GM23338 (cell line): ENCODE results near the gene SIGLEC7. TPM values are rescaled to one million over a fixed set of nuclear protein-coding genes. Genes with fewer than 3 reads are reported as not detected.

Experiments used
- ATAC-seq: fragments of 200-7000 bp; cut with Tn5 transposase; 3 replicates; pipeline ENCODE4 v1.9.1; 2020
- DNase-seq: peaks from one replicate; pipeline ENCODE4 v3.0.0-alpha.2; 2015; ENCODE audit warnings: low spot score
- H2AFZ ChIP-seq: fragments of 200-600 bp; sonication (generic); 2 replicates; pipeline ENCODE4 v1.8.0; 2016; ENCODE audit warnings: antibody characterized with exemption, mild to moderate bottlenecking, moderate library complexity
- H3F3A ChIP-seq: fragments of 200-600 bp; sonication (generic); replicated peaks from 2 replicates; pipeline ENCODE4 v1.8.0; 2017; ENCODE audit warnings: antibody characterized with exemption, mixed run types, low read depth
- H3K27ac ChIP-seq: fragments of 200-600 bp; sonication (generic); 2 replicates; pipeline ENCODE4 v1.6.1; 2016; ENCODE audit warnings: low read depth
- H3K27me3 ChIP-seq: fragments of 200-600 bp; sonication (generic); 2 replicates; pipeline ENCODE4 v1.8.0; 2016; ENCODE audit warnings: mild to moderate bottlenecking, mixed run types, moderate library complexity; ENCODE audit not compliant: insufficient read depth
- H3K36me3 ChIP-seq: fragments of 200-600 bp; sonication (generic); 2 replicates; pipeline ENCODE4 v1.8.0; 2016; ENCODE audit warnings: mild to moderate bottlenecking; ENCODE audit not compliant: insufficient read depth
- H3K4me1 ChIP-seq: fragments of 200-600 bp; sonication (generic); 2 replicates; pipeline ENCODE4 v1.8.0; 2016; ENCODE audit warnings: mild to moderate bottlenecking, moderate library complexity; ENCODE audit not compliant: insufficient read depth
- H3K4me2 ChIP-seq: fragments of 200-600 bp; sonication (generic); 2 replicates; pipeline ENCODE4 v1.7.1; 2017; ENCODE audit warnings: mixed run types
- H3K4me3 ChIP-seq: fragments of 200-600 bp; sonication (generic); 2 replicates; pipeline ENCODE4 v1.6.1; 2016; ENCODE audit warnings: mixed run types
- H3K79me2 ChIP-seq: fragments of 200-600 bp; sonication (generic); replicated peaks from 2 replicates; pipeline ENCODE4 v1.8.0; 2017; ENCODE audit warnings: mild to moderate bottlenecking; ENCODE audit not compliant: insufficient read depth
- H3K9me2 ChIP-seq: fragments of 200-600 bp; sonication (generic); 2 replicates; pipeline ENCODE4 v1.8.0; 2017; ENCODE audit not compliant: insufficient read depth
- H4K20me1 ChIP-seq: fragments of 200-600 bp; sonication (generic); replicated peaks from 2 replicates; pipeline ENCODE4 v1.8.0; 2017; ENCODE audit warnings: mild to moderate bottlenecking; ENCODE audit not compliant: insufficient read depth
- H3K27ac Mint-ChIP-seq: 2 replicates; pipeline ENCODE4 v1.8.0; 2020; ENCODE audit warnings: inconsistent platforms, mild to moderate bottlenecking, moderate library complexity, mixed read lengths
- H3K27me3 Mint-ChIP-seq: 3 replicates; pipeline ENCODE4 v1.8.0; 2022; ENCODE audit warnings: low read depth, mild to moderate bottlenecking, moderate library complexity, mixed read lengths, inconsistent platforms; ENCODE audit not compliant: insufficient read depth, poor library complexity
- H3K36me3 Mint-ChIP-seq: 3 replicates; pipeline ENCODE4 v1.8.0; 2021; ENCODE audit warnings: low read depth, mild to moderate bottlenecking, inconsistent platforms, moderate library complexity, mixed read lengths
- H3K4me1 Mint-ChIP-seq: 3 replicates; pipeline ENCODE4 v1.8.0; 2020; ENCODE audit warnings: mild to moderate bottlenecking, inconsistent platforms, mixed read lengths
- H3K4me3 Mint-ChIP-seq: 3 replicates; pipeline ENCODE4 v1.8.0; 2021; ENCODE audit warnings: moderate library complexity, mild to moderate bottlenecking, inconsistent platforms, mixed read lengths
- H3K9me3 Mint-ChIP-seq: 3 replicates; pipeline ENCODE4 v1.8.0; 2020; ENCODE audit warnings: moderate library complexity, mild to moderate bottlenecking, inconsistent platforms, mixed read lengths
- CREB1 ChIP-seq: fragments of 250-450 bp; sonication (Bioruptor Pico); IDR thresholded peaks from 2 replicates; pipeline ENCODE4 v1.5.0; 2020; ENCODE audit warnings: low read depth, mild to moderate bottlenecking, moderate library complexity
- ETS1 ChIP-seq: IDR thresholded peaks from 2 replicates; pipeline ENCODE4 v1.6.1; 2016; ENCODE audit warnings: antibody characterized with exemption
- EZH2 ChIP-seq: fragments of 200-600 bp; sonication (generic); IDR thresholded peaks from one replicate; pipeline ENCODE4 v1.8.0; 2017; ENCODE audit warnings: antibody characterized with exemption, mild to moderate bottlenecking, low read depth; ENCODE audit not compliant: unreplicated experiment
- EZH2phosphoT487 ChIP-seq: fragments of 200-600 bp; sonication (generic); IDR thresholded peaks from one replicate; pipeline ENCODE4 v1.8.1; 2018; ENCODE audit warnings: antibody characterized with exemption; ENCODE audit not compliant: unreplicated experiment
- JUNB ChIP-seq: IDR thresholded peaks from one replicate; pipeline ENCODE4 v1.6.1; 2016; ENCODE audit warnings: antibody characterized with exemption; ENCODE audit not compliant: unreplicated experiment
- NANOG ChIP-seq: IDR thresholded peaks from 2 replicates; pipeline ENCODE4 v1.6.1; 2016; ENCODE audit warnings: antibody characterized with exemption, borderline replicate concordance
- POLR2AphosphoS5 ChIP-seq: IDR thresholded peaks from 2 replicates; pipeline ENCODE4 v1.6.1; 2016; ENCODE audit warnings: antibody characterized with exemption, low read depth
- STAT1 ChIP-seq: IDR thresholded peaks from one replicate; pipeline ENCODE4 v1.6.1; 2016; ENCODE audit warnings: antibody characterized with exemption; ENCODE audit not compliant: unreplicated experiment
- ZNF114 ChIP-seq: fragments of 250-450 bp; sonication (Bioruptor Pico); IDR thresholded peaks from 2 replicates; pipeline ENCODE4 v1.5.0; 2020; ENCODE audit warnings: mild to moderate bottlenecking, moderate library complexity
- ZNF331 ChIP-seq: fragments of 250-450 bp; sonication (Bioruptor Pico); IDR thresholded peaks from 2 replicates; pipeline ENCODE4 v1.5.0; 2020; ENCODE audit warnings: low read depth, mild to moderate bottlenecking, moderate library complexity
- polyA plus RNA-seq: library from polyadenylated mRNA; unstranded; fragments of >200 nt; fragmentation: Nextera tagmentation; extraction: Ambion mirVana; gene quantifications from 2 replicates; pipeline ENCODE4 v1.2.1, GENCODE V29; 2016
- total RNA-seq: library from RNA; depleted of rRNA; stranded (reverse); fragments of >200 nt; shearing (Covaris generic); gene quantifications from 2 replicates; pipeline ENCODE4 v1.2.3, GENCODE V29; 2014
- TF ChIP-seq, protein P1 (sequence below), 2 experiments: fragments of 200-600 bp in 1 of 2; sonication (generic) in 1 of 2; conservative IDR thresholded peaks; 2 replicates each; pipeline versions ENCODE4 v1.5.1 to v1.6.1; 2016 to 2017; ENCODE audit warnings: antibody characterized with exemption in 2 of 2, low read depth in 2 of 2, mild to moderate bottlenecking in 2 of 2, moderate library complexity in 1 of 2
- TF ChIP-seq, protein P2 (sequence below): IDR thresholded peaks from one replicate; pipeline ENCODE4 v1.6.1; 2018; ENCODE audit warnings: antibody characterized with exemption; ENCODE audit not compliant: unreplicated experiment

Gene SIGLEC7
- total and polyA plus RNA-seq, 2 experiments from 2014 or later: not detected

DNA sequence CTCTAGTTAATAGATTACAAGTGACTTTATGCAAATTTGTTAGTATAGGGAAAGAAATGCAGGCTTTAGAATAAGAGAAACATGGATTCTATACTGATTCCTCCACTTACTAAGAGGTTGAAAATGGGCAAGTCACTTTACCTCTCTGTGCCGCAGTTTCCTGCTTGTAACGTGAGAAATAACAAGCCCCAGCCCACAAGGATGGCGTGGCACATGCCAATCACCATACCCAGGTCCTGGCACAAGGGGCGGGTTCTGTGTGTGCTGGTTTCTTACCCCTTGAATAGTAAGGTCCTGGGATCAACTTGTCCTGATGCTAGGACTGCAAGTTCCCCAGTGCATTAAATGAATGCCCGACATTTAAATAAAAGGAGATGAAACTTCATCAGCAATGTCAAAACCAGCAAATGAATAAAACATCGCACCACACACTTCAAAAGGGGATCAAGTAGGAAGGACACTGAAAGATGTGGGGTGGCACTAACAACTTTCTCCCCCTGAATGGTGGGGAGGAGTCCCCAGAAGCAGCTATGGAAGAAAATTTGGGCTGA, 25.3 kb upstream of the SIGLEC7 start (continued):
- no peak for TF ChIP-seq ETS1
- no peak for TF ChIP-seq ZNF114 (CRISPR knock-in tag)
- TF ChIP-seq POLR2AphosphoS5: no peak
- TF ChIP-seq CREB1 (CRISPR knock-in tag): no peak
- TF ChIP-seq EZH2phosphoT487: no peak
- TF ChIP-seq ZNF331 (CRISPR knock-in tag): no peak
- TF ChIP-seq EZH2: no peak
- no peak for TF ChIP-seq NANOG

DNA sequence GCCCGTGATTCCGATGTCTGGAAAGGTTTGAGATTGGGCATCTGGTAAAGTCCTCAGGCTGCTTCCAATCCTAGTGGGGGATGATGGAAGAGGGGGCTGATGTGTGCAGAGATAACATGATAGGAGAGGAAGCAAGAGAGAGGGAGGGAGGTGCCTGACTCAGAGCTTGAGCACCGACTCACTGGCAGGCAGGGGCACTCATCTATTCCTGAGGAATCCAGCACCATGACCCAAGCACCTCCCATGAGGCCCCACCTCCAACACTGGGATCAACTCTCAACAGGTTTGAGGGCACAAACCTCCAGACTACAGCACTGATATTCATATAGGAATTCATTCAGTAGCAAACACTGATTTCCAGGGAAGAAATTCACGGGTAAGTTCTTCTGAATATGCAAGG, 23.0 kb upstream of the SIGLEC7 start:
- Histone ChIP-seq H3K4me2 (no peak overlapping the region), H3K4me1 (no peaks in the 10 kb centered on the region), H3K79me2 (no peaks in the 10 kb centered on the region), H4K20me1 (no peaks in the 10 kb centered on the region), H3K27ac (no peak overlapping the region), H3F3A (no peaks in the 10 kb centered on the region), H3K36me3 (no peaks in the 10 kb centered on the region), H3K27me3 (no peaks in the 10 kb centered on the region), H3K4me3 (no peak overlapping the region), H3K9me2 (no peaks in the 10 kb centered on the region), H2AFZ (peak overlapping the region; percentile 52; the same call in 1 of the 2 replicates)
- no peak for DNase-seq
- peak; percentile 41; the same call in 1 of the 3 replicates for ATAC-seq
- TF ChIP-seq CREB1 (CRISPR knock-in tag): no peak
- TF ChIP-seq, protein P1, sequence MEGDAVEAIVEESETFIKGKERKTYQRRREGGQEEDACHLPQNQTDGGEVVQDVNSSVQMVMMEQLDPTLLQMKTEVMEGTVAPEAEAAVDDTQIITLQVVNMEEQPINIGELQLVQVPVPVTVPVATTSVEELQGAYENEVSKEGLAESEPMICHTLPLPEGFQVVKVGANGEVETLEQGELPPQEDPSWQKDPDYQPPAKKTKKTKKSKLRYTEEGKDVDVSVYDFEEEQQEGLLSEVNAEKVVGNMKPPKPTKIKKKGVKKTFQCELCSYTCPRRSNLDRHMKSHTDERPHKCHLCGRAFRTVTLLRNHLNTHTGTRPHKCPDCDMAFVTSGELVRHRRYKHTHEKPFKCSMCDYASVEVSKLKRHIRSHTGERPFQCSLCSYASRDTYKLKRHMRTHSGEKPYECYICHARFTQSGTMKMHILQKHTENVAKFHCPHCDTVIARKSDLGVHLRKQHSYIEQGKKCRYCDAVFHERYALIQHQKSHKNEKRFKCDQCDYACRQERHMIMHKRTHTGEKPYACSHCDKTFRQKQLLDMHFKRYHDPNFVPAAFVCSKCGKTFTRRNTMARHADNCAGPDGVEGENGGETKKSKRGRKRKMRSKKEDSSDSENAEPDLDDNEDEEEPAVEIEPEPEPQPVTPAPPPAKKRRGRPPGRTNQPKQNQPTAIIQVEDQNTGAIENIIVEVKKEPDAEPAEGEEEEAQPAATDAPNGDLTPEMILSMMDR (conservative IDR thresholded peaks at IDR 0.05; ENCODE audit: low read depth in 2 of 2): no peak
- TF ChIP-seq JUNB: no peak
- no peak for TF ChIP-seq ZNF114 (CRISPR knock-in tag)
- TF ChIP-seq STAT1: no peak
- H3K27me3 Mint-ChIP-seq: peaks cover 11% of the 10 kb centered on the region
- H3K4me3 Mint-ChIP-seq: no peak overlapping the region
- H3K9me3 Mint-ChIP-seq: no peaks in the 10 kb centered on the region; the same call in 1 of the 3 replicates
- peaks cover 4% of the 10 kb centered on the region; the same call in 2 of the 3 replicates for H3K4me1 Mint-ChIP-seq
- no peak overlapping the region for H3K27ac Mint-ChIP-seq
- H3K36me3 Mint-ChIP-seq: no peaks in the 10 kb centered on the region; the same call in 2 of the 3 replicates

DNA sequence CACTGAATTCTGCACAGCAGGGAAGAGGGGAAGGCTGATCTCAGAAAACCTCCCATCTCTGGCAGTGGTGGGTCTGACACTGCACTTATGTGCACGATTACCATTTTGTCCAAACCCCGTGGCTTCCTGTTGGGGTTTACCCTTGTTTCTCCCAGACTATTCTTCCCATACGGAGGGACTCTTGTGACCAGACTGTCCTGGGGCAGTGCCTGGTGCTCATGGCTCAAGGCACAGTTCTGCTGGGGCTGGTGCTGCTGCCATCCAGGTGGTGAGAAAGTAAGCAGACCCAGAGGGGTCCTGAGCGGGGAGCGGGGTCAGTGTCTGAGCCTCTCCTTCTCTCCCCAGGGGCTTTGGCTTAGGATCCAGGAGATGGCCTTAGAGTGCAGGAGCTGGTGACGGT, 22.5 kb upstream of the SIGLEC7 start:
- Histone ChIP-seq H2AFZ (0 out of 2 replicates have a peak overlapping the region, but pooled peaks have one; percentile 52), H3K4me1 (no peaks in the 10 kb centered on the region), H3K79me2 (no peaks in the 10 kb centered on the region), H4K20me1 (no peaks in the 10 kb centered on the region), H3K27ac (no peak overlapping the region), H3K36me3 (no peaks in the 10 kb centered on the region), H3F3A (no peaks in the 10 kb centered on the region), H3K4me2 (no peak overlapping the region), H3K9me2 (no peaks in the 10 kb centered on the region), H3K4me3 (no peak overlapping the region), H3K27me3 (no peaks in the 10 kb centered on the region)
- H3K4me1 Mint-ChIP-seq: peaks cover 4% of the 10 kb centered on the region; the same call in 2 of the 3 replicates
- H3K4me3 Mint-ChIP-seq: no peak overlapping the region
- no peak for ATAC-seq
- H3K27ac Mint-ChIP-seq: peak overlapping the region; percentile 81; the same call in 1 of the 2 replicates
- DNase-seq: no peak
- H3K27me3 Mint-ChIP-seq: peaks cover 11% of the 10 kb centered on the region
- no peaks in the 10 kb centered on the region; the same call in 1 of the 3 replicates for H3K9me3 Mint-ChIP-seq
- no peaks in the 10 kb centered on the region; the same call in 2 of the 3 replicates for H3K36me3 Mint-ChIP-seq
- TF ChIP-seq, protein P2, sequence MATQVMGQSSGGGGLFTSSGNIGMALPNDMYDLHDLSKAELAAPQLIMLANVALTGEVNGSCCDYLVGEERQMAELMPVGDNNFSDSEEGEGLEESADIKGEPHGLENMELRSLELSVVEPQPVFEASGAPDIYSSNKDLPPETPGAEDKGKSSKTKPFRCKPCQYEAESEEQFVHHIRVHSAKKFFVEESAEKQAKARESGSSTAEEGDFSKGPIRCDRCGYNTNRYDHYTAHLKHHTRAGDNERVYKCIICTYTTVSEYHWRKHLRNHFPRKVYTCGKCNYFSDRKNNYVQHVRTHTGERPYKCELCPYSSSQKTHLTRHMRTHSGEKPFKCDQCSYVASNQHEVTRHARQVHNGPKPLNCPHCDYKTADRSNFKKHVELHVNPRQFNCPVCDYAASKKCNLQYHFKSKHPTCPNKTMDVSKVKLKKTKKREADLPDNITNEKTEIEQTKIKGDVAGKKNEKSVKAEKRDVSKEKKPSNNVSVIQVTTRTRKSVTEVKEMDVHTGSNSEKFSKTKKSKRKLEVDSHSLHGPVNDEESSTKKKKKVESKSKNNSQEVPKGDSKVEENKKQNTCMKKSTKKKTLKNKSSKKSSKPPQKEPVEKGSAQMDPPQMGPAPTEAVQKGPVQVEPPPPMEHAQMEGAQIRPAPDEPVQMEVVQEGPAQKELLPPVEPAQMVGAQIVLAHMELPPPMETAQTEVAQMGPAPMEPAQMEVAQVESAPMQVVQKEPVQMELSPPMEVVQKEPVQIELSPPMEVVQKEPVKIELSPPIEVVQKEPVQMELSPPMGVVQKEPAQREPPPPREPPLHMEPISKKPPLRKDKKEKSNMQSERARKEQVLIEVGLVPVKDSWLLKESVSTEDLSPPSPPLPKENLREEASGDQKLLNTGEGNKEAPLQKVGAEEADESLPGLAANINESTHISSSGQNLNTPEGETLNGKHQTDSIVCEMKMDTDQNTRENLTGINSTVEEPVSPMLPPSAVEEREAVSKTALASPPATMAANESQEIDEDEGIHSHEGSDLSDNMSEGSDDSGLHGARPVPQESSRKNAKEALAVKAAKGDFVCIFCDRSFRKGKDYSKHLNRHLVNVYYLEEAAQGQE: no peak
- no peak for TF ChIP-seq CREB1 (CRISPR knock-in tag)
